ENCODE results near the gene FAM162A. TPM values are rescaled to one million over a fixed set of nuclear protein-coding genes. Genes with fewer than 3 reads are reported as not detected.
"Not testable (repeated sequence)": the region's sequence is repeated elsewhere in the genome, so short reads cannot be mapped to it uniquely, and the experiment has no call there.

FAM162A gene
- polyA plus RNA-seq, 2 donors: 242 TPM

GRCh38 chr3:122356402-122356801 lies 27.6 kb upstream of the FAM162A start:
- H3K4me1 ChIP-seq (ENCODE audit: control insufficient read depth in 2 of 2, insufficient read depth in 2 of 2, low read length in 1 of 2): peaks cover 0 to 2% of the 10 kb centered on the region in 2 donors
- H3K36me3 ChIP-seq (ENCODE audit: control insufficient read depth in 2 of 2, insufficient read depth in 2 of 2, low read length in 1 of 2): peaks cover 0 to 3% of the 10 kb centered on the region in 2 donors
- H3K27ac ChIP-seq (ENCODE audit: low read depth in 2 of 2, low read length in 1 of 2): peak overlapping the region; percentile 15 to 33
- no peaks in the 10 kb centered on the region for H3K27me3 ChIP-seq (ENCODE audit: control insufficient read depth in 1 of 2, insufficient read depth in 2 of 2, low read length in 2 of 2)
- no peaks in the 10 kb centered on the region for H3K9me3 ChIP-seq (ENCODE audit: control insufficient read depth in 2 of 2, insufficient read depth in 1 of 2, low read depth in 1 of 2, low read length in 1 of 2)
- 58 to 63% methylated on average over 4 of the region's 4 CpGs for WGBS, 2 donors
- H3K4me3 ChIP-seq (ENCODE audit: low read depth in 1 of 2, low read length in 2 of 2): no peak overlapping the region

- peaks cover 0 to 2% of the 10 kb centered on the region in 2 donors for H3K4me1 ChIP-seq (ENCODE audit: control insufficient read depth in 2 of 2, insufficient read depth in 2 of 2, low read length in 1 of 2)
- H3K36me3 ChIP-seq (ENCODE audit: control insufficient read depth in 2 of 2, insufficient read depth in 2 of 2, low read length in 1 of 2): peaks cover 0 to 3% of the 10 kb centered on the region in 2 donors
- H3K27ac ChIP-seq (ENCODE audit: low read depth in 2 of 2, low read length in 1 of 2): peak overlapping the region; percentile 76 to 81
- no peaks in the 10 kb centered on the region for H3K27me3 ChIP-seq (ENCODE audit: control insufficient read depth in 1 of 2, insufficient read depth in 2 of 2, low read length in 2 of 2)
- WGBS, 2 donors: 49 to 69% methylated on average over 2 of the region's 2 CpGs
- H3K9me3 ChIP-seq (ENCODE audit: control insufficient read depth in 2 of 2, insufficient read depth in 1 of 2, low read depth in 1 of 2, low read length in 1 of 2): no peaks in the 10 kb centered on the region
- no peak overlapping the region for H3K4me3 ChIP-seq (ENCODE audit: low read depth in 1 of 2, low read length in 2 of 2)
These were observed 25.9 kb upstream of the FAM162A start for GRCh38 chr3:122357828-122358702.

GRCh38 chr3:122358703-122359032 lies 25.3 kb upstream of the FAM162A start:
- Histone ChIP-seq H3K27ac (ENCODE audit: low read depth in 2 of 2, low read length in 1 of 2) (peak overlapping the region; percentile 27 to 81), H3K36me3 (ENCODE audit: control insufficient read depth in 2 of 2, insufficient read depth in 2 of 2, low read length in 1 of 2) (peaks cover 0 to 3% of the 10 kb centered on the region in 2 donors), H3K4me3 (ENCODE audit: low read depth in 1 of 2, low read length in 2 of 2) (no peak overlapping the region), H3K4me1 (ENCODE audit: control insufficient read depth in 2 of 2, insufficient read depth in 2 of 2, low read length in 1 of 2) (peaks cover 0 to 2% of the 10 kb centered on the region in 2 donors), H3K27me3 (ENCODE audit: control insufficient read depth in 1 of 2, insufficient read depth in 2 of 2, low read length in 2 of 2) (no peaks in the 10 kb centered on the region), H3K9me3 (ENCODE audit: control insufficient read depth in 2 of 2, insufficient read depth in 1 of 2, low read depth in 1 of 2, low read length in 1 of 2) (no peaks in the 10 kb centered on the region)
- WGBS, 2 donors: 87 to 93% methylated on average over 2 of the region's 2 CpGs

- no peak overlapping the region for H3K27ac ChIP-seq (ENCODE audit: low read depth in 2 of 2, low read length in 1 of 2)
These were observed 22.0 kb upstream of the FAM162A start for GRCh38 chr3:122362026-122362425.

GRCh38 chr3:122364490-122364889 lies 19.5 kb upstream of the FAM162A start:
- no peaks in the 10 kb centered on the region for H3K27me3 ChIP-seq (ENCODE audit: control insufficient read depth in 1 of 2, insufficient read depth in 2 of 2, low read length in 2 of 2)
- H3K27ac ChIP-seq (ENCODE audit: low read depth in 2 of 2, low read length in 1 of 2): no peak overlapping the region
- 78% methylated on average over 2 of the region's 2 CpGs for WGBS, 2 donors
- H3K4me3 ChIP-seq (ENCODE audit: low read depth in 1 of 2, low read length in 2 of 2): no peak overlapping the region
- no peaks in the 10 kb centered on the region for H3K9me3 ChIP-seq (ENCODE audit: control insufficient read depth in 2 of 2, insufficient read depth in 1 of 2, low read depth in 1 of 2, low read length in 1 of 2)
- no peaks in the 10 kb centered on the region for H3K4me1 ChIP-seq (ENCODE audit: control insufficient read depth in 2 of 2, insufficient read depth in 2 of 2, low read length in 1 of 2)
- H3K36me3 ChIP-seq (ENCODE audit: control insufficient read depth in 2 of 2, insufficient read depth in 2 of 2, low read length in 1 of 2): no peaks in the 10 kb centered on the region

More at GRCh38 chr3:122362026-122362425, 22.0 kb upstream of the FAM162A start:
- no peaks in the 10 kb centered on the region for H3K27me3 ChIP-seq (ENCODE audit: control insufficient read depth in 1 of 2, insufficient read depth in 2 of 2, low read length in 2 of 2)
- peaks cover 0 to 3% of the 10 kb centered on the region in 2 donors for H3K36me3 ChIP-seq (ENCODE audit: control insufficient read depth in 2 of 2, insufficient read depth in 2 of 2, low read length in 1 of 2)
- H3K9me3 ChIP-seq (ENCODE audit: control insufficient read depth in 2 of 2, insufficient read depth in 1 of 2, low read depth in 1 of 2, low read length in 1 of 2): no peaks in the 10 kb centered on the region
- no peak overlapping the region for H3K4me3 ChIP-seq (ENCODE audit: low read depth in 1 of 2, low read length in 2 of 2)
- peaks cover 0 to 2% of the 10 kb centered on the region in 2 donors for H3K4me1 ChIP-seq (ENCODE audit: control insufficient read depth in 2 of 2, insufficient read depth in 2 of 2, low read length in 1 of 2)
- 76 to 88% methylated on average over 2 of the region's 2 CpGs for WGBS, 2 donors

- Histone ChIP-seq H3K36me3 (ENCODE audit: control insufficient read depth in 2 of 2, insufficient read depth in 2 of 2, low read length in 1 of 2) (no peaks in the 10 kb centered on the region), H3K9me3 (ENCODE audit: control insufficient read depth in 2 of 2, insufficient read depth in 1 of 2, low read depth in 1 of 2, low read length in 1 of 2) (no peaks in the 10 kb centered on the region), H3K4me3 (ENCODE audit: low read depth in 1 of 2, low read length in 2 of 2) (no peak overlapping the region), H3K27ac (ENCODE audit: low read depth in 2 of 2, low read length in 1 of 2) (peak overlapping the region in 1 of 2 donors; percentile 54), H3K27me3 (ENCODE audit: control insufficient read depth in 1 of 2, insufficient read depth in 2 of 2, low read length in 2 of 2) (no peaks in the 10 kb centered on the region), H3K4me1 (ENCODE audit: control insufficient read depth in 2 of 2, insufficient read depth in 2 of 2, low read length in 1 of 2) (no peaks in the 10 kb centered on the region)
- WGBS, 2 donors: 79% methylated on average over 1 of the region's 1 CpG
These were observed 18.9 kb upstream of the FAM162A start for GRCh38 chr3:122365073-122365472.

- not testable (repeated sequence) for H3K27me3 ChIP-seq (ENCODE audit: control insufficient read depth in 1 of 2, insufficient read depth in 2 of 2, low read length in 2 of 2)
- 75 to 84% methylated on average over 10 of the region's 10 CpGs for WGBS, 2 donors
- H3K27ac ChIP-seq (ENCODE audit: low read depth in 2 of 2, low read length in 1 of 2): peak overlapping the region; percentile 71 to 89
These were observed 18.2 kb upstream of the FAM162A start for GRCh38 chr3:122365582-122366378.

GRCh38 chr3:122366379-122366749 lies 17.6 kb upstream of the FAM162A start:
- no peaks in the 10 kb centered on the region for H3K36me3 ChIP-seq (ENCODE audit: control insufficient read depth in 2 of 2, insufficient read depth in 2 of 2, low read length in 1 of 2)
- no peaks in the 10 kb centered on the region for H3K27me3 ChIP-seq (ENCODE audit: control insufficient read depth in 1 of 2, insufficient read depth in 2 of 2, low read length in 2 of 2)
- 64 to 70% methylated on average over 5 of the region's 5 CpGs for WGBS, 2 donors
- no peaks in the 10 kb centered on the region for H3K9me3 ChIP-seq (ENCODE audit: control insufficient read depth in 2 of 2, insufficient read depth in 1 of 2, low read depth in 1 of 2, low read length in 1 of 2)
- H3K4me3 ChIP-seq (ENCODE audit: low read depth in 1 of 2, low read length in 2 of 2): no peak overlapping the region
- H3K27ac ChIP-seq (ENCODE audit: low read depth in 2 of 2, low read length in 1 of 2): peak overlapping the region; percentile 71 to 89
- no peaks in the 10 kb centered on the region for H3K4me1 ChIP-seq (ENCODE audit: control insufficient read depth in 2 of 2, insufficient read depth in 2 of 2, low read length in 1 of 2)

More at GRCh38 chr3:122365582-122366378, 18.2 kb upstream of the FAM162A start:
- not testable (repeated sequence) for H3K36me3 ChIP-seq (ENCODE audit: control insufficient read depth in 2 of 2, insufficient read depth in 2 of 2, low read length in 1 of 2); H3K9me3 ChIP-seq (ENCODE audit: control insufficient read depth in 2 of 2, insufficient read depth in 1 of 2, low read depth in 1 of 2, low read length in 1 of 2); H3K4me3 ChIP-seq (ENCODE audit: low read depth in 1 of 2, low read length in 2 of 2); H3K4me1 ChIP-seq (ENCODE audit: control insufficient read depth in 2 of 2, insufficient read depth in 2 of 2, low read length in 1 of 2)

GRCh38 chr3:122374034-122374433 lies 9.9 kb upstream of the FAM162A start:
- Histone ChIP-seq H3K27me3 (ENCODE audit: control insufficient read depth in 1 of 2, insufficient read depth in 2 of 2, low read length in 2 of 2) (no peaks in the 10 kb centered on the region), H3K4me3 (ENCODE audit: low read depth in 1 of 2, low read length in 2 of 2) (no peak overlapping the region), H3K36me3 (ENCODE audit: control insufficient read depth in 2 of 2, insufficient read depth in 2 of 2, low read length in 1 of 2) (no peaks in the 10 kb centered on the region), H3K27ac (ENCODE audit: low read depth in 2 of 2, low read length in 1 of 2) (no peak overlapping the region), H3K4me1 (ENCODE audit: control insufficient read depth in 2 of 2, insufficient read depth in 2 of 2, low read length in 1 of 2) (no peaks in the 10 kb centered on the region), H3K9me3 (ENCODE audit: control insufficient read depth in 2 of 2, insufficient read depth in 1 of 2, low read depth in 1 of 2, low read length in 1 of 2) (no peaks in the 10 kb centered on the region)
- WGBS, 2 donors: 95 to 100% methylated on average over 1 of the region's 1 CpG
